GM12892 (cell line): ENCODE measurements around the gene PRKCH.

ENCODE experiments used
- DNase-seq: peaks from one replicate; pipeline ENCODE4 v3.0.0; 2011; ENCODE audit not compliant: insufficient read length
- FAIRE-seq: peaks from 2 replicates; lab custom pipeline; 2011; peaks lifted over from hg19 to GRCh38; lab: Jason Lieb, UNC
- POLR2A ChIP-seq: IDR thresholded peaks from 2 replicates; pipeline ENCODE4 v1.6.1; 2011; ENCODE audit warnings: low read depth, low read length, control low read depth
- POLR2AphosphoS5 ChIP-seq: IDR thresholded peaks from 2 replicates; pipeline ENCODE4 v1.6.1; 2011; ENCODE audit warnings: low read depth, low read length, control low read depth
- TAF1 ChIP-seq: IDR thresholded peaks from 2 replicates; pipeline ENCODE4 v1.6.1; 2011; ENCODE audit warnings: low read depth, mild to moderate bottlenecking, control low read depth, low read length, borderline replicate concordance

The PRKCH gene

GRCh38 chr14:61581955-61582615 lies 260.7 kb downstream of the PRKCH start:
- no peak for DNase-seq
- TF ChIP-seq TAF1 (no peak), POLR2A (no peak), POLR2AphosphoS5 (no peak)
- FAIRE-seq: no peak

- FAIRE-seq (no peak), DNase-seq (no peak)
- TF ChIP-seq POLR2A (no peak), POLR2AphosphoS5 (no peak), TAF1 (no peak)
These were observed 261.4 kb downstream of the PRKCH start for GRCh38 chr14:61582815-61583214.

- FAIRE-seq: no peak
- DNase-seq: no peak
- TF ChIP-seq POLR2A (no peak), POLR2AphosphoS5 (no peak), TAF1 (no peak)
These were observed 263.0 kb downstream of the PRKCH start for GRCh38 chr14:61584331-61584741.

- FAIRE-seq (no peak), DNase-seq (no peak)
- no peak for TF ChIP-seq POLR2AphosphoS5
These were observed 264.5 kb downstream of the PRKCH start for GRCh38 chr14:61585598-61586543.

GRCh38 chr14:61586544-61587055 lies 265.2 kb downstream of the PRKCH start:
- TF ChIP-seq POLR2AphosphoS5 (no peak), TAF1 (no peak), POLR2A (no peak)
- DNase-seq: no peak
- FAIRE-seq: no peak

GRCh38 chr14:61587081-61587713 lies 265.8 kb downstream of the PRKCH start:
- FAIRE-seq: no peak
- TF ChIP-seq TAF1: no peak
- TF ChIP-seq POLR2A: no peak
- TF ChIP-seq POLR2AphosphoS5: no peak
- no peak for DNase-seq

- TF ChIP-seq TAF1 (no peak), POLR2A (no peak), POLR2AphosphoS5 (no peak)
- DNase-seq: no peak
- no peak for FAIRE-seq
These were observed 267.1 kb downstream of the PRKCH start for GRCh38 chr14:61588419-61588901.

GRCh38 chr14:61589691-61590581 lies 268.6 kb downstream of the PRKCH start:
- no peak for FAIRE-seq
- no peak for TF ChIP-seq POLR2A
- no peak for TF ChIP-seq POLR2AphosphoS5
- TF ChIP-seq TAF1: no peak
- DNase-seq: no peak

- no peak for TF ChIP-seq POLR2A
- no peak for TF ChIP-seq POLR2AphosphoS5
- TF ChIP-seq TAF1: no peak
- no peak for FAIRE-seq
These were observed 270.5 kb downstream of the PRKCH start for GRCh38 chr14:61591862-61592261.

GRCh38 chr14:61593330-61593729 lies 272.0 kb downstream of the PRKCH start:
- no peak for FAIRE-seq
- DNase-seq: no peak
- TF ChIP-seq POLR2A (no peak), TAF1 (no peak), POLR2AphosphoS5 (no peak)

More at GRCh38 chr14:61591862-61592261, 270.5 kb downstream of the PRKCH start:
- no peak for DNase-seq
